WI38 (cell line): ENCODE results near the gene GNPTG.

Experiments
- H3K4me3 ChIP-seq: 2 replicates; pipeline ENCODE4 v1.5.1; 2011; ENCODE audit warnings: low read depth, mild to moderate bottlenecking, control low read depth, low read length
- TF ChIP-seq, protein P1 (sequence below): IDR thresholded peaks from 2 replicates; pipeline ENCODE4 v1.5.1; 2012; ENCODE audit warnings: low read depth, mild to moderate bottlenecking, control low read depth, low read length

The GNPTG gene

DNA sequence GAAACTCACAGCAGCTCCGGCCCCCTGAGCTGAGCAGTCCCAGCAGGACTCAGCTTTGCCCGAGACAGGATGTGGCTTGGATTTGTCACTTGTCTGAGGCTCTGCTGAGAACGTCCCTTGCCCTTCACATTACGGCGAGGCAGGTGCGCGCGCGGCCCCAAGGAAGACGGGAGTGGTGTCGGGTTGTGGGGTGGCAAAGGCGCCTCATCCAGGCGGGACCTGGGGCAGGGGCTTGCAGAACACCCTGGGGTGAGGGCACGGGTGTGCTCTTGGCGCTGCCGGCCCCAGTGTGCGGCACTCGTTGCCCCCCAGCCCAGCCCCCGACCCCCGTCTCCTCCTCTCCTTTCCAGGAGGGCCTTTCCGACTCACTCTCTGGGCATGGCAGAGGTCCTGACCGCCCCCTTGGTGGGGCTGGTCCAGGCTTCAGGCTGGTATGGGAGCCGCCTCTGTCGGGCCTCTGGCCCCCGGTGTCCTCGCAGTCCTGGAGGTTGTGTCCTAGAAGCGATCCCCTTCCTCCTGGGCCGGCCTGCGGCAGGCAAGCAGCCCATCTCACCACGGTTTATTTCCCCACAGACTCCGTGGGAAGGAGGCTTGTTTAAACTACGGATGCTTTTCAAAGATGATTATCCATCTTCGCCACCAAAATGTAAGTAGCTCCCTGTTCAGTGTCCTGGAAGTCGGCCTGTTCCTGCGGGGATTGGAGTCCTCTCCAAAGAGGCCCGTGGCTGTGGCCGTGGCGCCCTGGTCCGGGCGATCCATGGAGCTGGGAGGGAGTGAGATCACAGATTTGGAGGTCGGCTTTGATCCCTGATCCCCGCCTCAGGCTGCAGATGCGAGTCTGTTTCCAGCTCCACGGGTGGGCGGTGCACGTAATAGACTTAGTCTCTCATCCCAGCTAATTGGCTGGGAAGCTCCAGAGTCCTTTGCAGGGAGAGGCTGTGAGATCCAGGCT, 36.4 kb upstream of the GNPTG start:
- TF ChIP-seq, protein P1, sequence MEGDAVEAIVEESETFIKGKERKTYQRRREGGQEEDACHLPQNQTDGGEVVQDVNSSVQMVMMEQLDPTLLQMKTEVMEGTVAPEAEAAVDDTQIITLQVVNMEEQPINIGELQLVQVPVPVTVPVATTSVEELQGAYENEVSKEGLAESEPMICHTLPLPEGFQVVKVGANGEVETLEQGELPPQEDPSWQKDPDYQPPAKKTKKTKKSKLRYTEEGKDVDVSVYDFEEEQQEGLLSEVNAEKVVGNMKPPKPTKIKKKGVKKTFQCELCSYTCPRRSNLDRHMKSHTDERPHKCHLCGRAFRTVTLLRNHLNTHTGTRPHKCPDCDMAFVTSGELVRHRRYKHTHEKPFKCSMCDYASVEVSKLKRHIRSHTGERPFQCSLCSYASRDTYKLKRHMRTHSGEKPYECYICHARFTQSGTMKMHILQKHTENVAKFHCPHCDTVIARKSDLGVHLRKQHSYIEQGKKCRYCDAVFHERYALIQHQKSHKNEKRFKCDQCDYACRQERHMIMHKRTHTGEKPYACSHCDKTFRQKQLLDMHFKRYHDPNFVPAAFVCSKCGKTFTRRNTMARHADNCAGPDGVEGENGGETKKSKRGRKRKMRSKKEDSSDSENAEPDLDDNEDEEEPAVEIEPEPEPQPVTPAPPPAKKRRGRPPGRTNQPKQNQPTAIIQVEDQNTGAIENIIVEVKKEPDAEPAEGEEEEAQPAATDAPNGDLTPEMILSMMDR, result no peak
- H3K4me3 ChIP-seq, result no peak overlapping the region

DNA sequence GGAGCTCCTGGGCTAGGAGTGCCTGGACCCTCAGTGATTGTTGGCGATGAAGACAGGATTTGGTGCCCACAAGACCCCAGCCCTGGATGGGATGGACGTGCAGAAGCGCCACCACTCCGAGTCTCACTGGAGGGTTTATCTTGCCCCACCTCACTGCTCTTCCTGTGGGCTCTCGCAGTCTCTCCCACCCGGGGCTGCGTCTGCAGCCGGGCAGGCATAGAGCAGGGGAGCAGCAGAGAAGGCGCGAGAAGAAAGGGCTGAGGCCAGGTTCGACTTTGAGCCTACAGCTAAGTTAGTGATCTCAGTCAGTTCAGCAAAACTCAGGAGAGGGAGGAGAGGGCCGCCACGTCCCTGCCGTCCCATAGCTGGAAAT, 35.7 kb upstream of the GNPTG start:
- no peak overlapping the region for H3K4me3 ChIP-seq
- TF ChIP-seq, protein P1, result no peak

GRCh38 chr16:1317479-1318267, 34.1 kb upstream of the GNPTG start:
- TF ChIP-seq, protein P1, result no peak
- H3K4me3 ChIP-seq, result no peak overlapping the region

- TF ChIP-seq, protein P1, result no peak
- H3K4me3 ChIP-seq, result no peak overlapping the region
Measured at GRCh38 chr16:1318268-1318545, 33.5 kb upstream of the GNPTG start.

DNA sequence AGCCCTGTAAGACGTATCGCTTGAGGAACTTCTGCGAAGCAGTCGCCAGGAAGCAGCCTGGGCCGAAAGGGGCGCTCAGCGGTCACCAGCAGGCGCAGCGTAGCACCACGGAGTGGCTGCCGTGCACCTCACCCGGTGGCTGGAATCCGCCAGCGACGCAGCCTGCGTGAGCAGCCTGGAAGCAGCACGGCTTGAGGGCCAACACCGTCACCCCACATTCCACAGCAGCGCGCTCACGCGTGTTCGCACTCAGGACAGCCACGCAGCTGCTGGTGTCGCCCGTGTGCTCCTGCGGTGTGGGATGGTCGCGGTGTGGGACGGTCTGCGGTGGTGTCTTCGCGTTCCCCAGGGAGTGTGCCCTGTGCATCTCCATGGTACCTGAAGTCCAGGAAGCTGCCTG, 32.7 kb upstream of the GNPTG start:
- TF ChIP-seq, protein P1, result no peak
- no peak overlapping the region for H3K4me3 ChIP-seq

DNA sequence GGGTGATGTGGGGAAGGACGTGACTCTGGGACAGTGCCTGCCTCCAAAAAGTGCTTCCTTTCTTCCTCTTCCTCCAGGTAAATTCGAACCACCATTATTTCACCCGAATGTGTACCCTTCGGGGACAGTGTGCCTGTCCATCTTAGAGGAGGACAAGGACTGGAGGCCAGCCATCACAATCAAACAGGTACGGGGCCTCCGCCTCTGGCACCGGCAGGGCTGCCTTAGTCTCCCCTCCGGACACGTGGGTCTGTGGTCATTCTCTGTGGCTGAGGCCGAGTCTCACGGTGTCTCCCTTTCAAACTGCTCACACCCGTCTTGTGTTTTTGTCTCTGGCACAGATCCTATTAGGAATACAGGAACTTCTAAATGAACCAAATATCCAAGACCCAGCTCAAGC, 31.6 kb upstream of the GNPTG start:
- H3K4me3 ChIP-seq, result no peak overlapping the region
- TF ChIP-seq, protein P1, result no peak
